Naive thymus-derived CD4-positive, alpha-beta T cell (primary cell): ENCODE measurements around the gene PLCL2. TPM values are rescaled to one million over a fixed set of nuclear protein-coding genes. Genes with fewer than 3 reads are reported as not detected.
A peak's percentile ranks its signal among the peaks of the same experiment; 100 is the strongest.
"Not testable (repeated sequence)": the region's sequence is repeated elsewhere in the genome, so short reads cannot be mapped to it uniquely, and the experiment has no call there.

Source experiments
- ATAC-seq: fragments of 150-1000 bp; cut with Tn5 transposase; 2 replicates; pipeline ENCODE4 v1.10.0; 2021; ENCODE audit warnings: mild to moderate bottlenecking, moderate library complexity
- CTCF ChIA-PET: fragments of 350-600 bp; sonication (Branson Sonifier 250); formaldehyde crosslinking; loops from one replicate; lab custom pipeline; 2021; ENCODE audit warnings: antibody characterized with exemption; lab: Charles Lee
- POLR2A ChIA-PET: fragments of 350-600 bp; sonication (Branson Sonifier 250); formaldehyde crosslinking; loops from one replicate; lab custom pipeline; 2021; ENCODE audit warnings: antibody characterized with exemption, inconsistent platforms; lab: Charles Lee
- DNase-seq, 9 donors: peaks; one replicate each; pipeline versions ENCODE4 v3.0.0 to v3.0.0-alpha.2; 2020 to 2022; ENCODE audit warnings: mixed read lengths in 1 of 9
- H3K27ac ChIP-seq: one replicate; pipeline ENCODE4 v1.7.0; 2013; ENCODE audit warnings: mild to moderate bottlenecking, low read depth, low read length, moderate library complexity
- H3K27me3 ChIP-seq, 2 donors: one replicate each; pipeline ENCODE4 v1.7.0; 2013; ENCODE audit warnings: low read length in 2 of 2, mild to moderate bottlenecking in 2 of 2, moderate library complexity in 2 of 2; ENCODE audit not compliant: control insufficient read depth in 2 of 2, insufficient read depth in 2 of 2
- H3K36me3 ChIP-seq, 3 experiments: 1 replicate in 2 of 3; 2 replicates in 1 of 3; pipeline ENCODE4 v1.7.0; 2013; ENCODE audit warnings: low read length in 3 of 3, mild to moderate bottlenecking in 3 of 3, moderate library complexity in 1 of 3; ENCODE audit not compliant: insufficient read depth in 3 of 3, control insufficient read depth in 2 of 3
- H3K4me1 ChIP-seq, 2 donors: one replicate each; pipeline ENCODE4 v1.7.0; 2013; ENCODE audit warnings: low read length in 2 of 2, mild to moderate bottlenecking in 2 of 2, moderate library complexity in 1 of 2; ENCODE audit not compliant: control insufficient read depth in 2 of 2, insufficient read depth in 2 of 2
- H3K4me3 ChIP-seq: 2 replicates; pipeline ENCODE4 v1.7.0; 2013; ENCODE audit warnings: mild to moderate bottlenecking, low read length
- H3K9me3 ChIP-seq, 3 experiments: 1 replicate in 2 of 3; 2 replicates in 1 of 3; pipeline ENCODE4 v1.7.0; 2013; ENCODE audit warnings: low read length in 3 of 3; ENCODE audit not compliant: control insufficient read depth in 2 of 3
- H3K27ac Mint-ChIP-seq, 9 donors: one replicate each; pipeline ENCODE4 v1.8.0; 2020 to 2022; ENCODE audit warnings: mixed read lengths in 9 of 9, mild to moderate bottlenecking in 8 of 9, moderate library complexity in 5 of 9, inconsistent platforms in 2 of 9
- H3K27me3 Mint-ChIP-seq, 5 donors: one replicate each; pipeline ENCODE4 v1.8.0; 2021 to 2022; ENCODE audit warnings: mixed read lengths in 5 of 5, mild to moderate bottlenecking in 1 of 5
- H3K36me3 Mint-ChIP-seq, 5 donors: one replicate each; pipeline ENCODE4 v1.8.0; 2020 to 2022; ENCODE audit warnings: mixed read lengths in 5 of 5, mild to moderate bottlenecking in 3 of 5, inconsistent platforms in 1 of 5
- H3K4me1 Mint-ChIP-seq, 7 donors: one replicate each; pipeline ENCODE4 v1.8.0; 2020 to 2022; ENCODE audit warnings: mixed read lengths in 7 of 7, mild to moderate bottlenecking in 3 of 7, inconsistent platforms in 1 of 7
- H3K4me3 Mint-ChIP-seq, 10 donors: one replicate each; pipeline ENCODE4 v1.8.0; 2020 to 2022; ENCODE audit warnings: mild to moderate bottlenecking in 10 of 10, mixed read lengths in 10 of 10, moderate library complexity in 6 of 10, inconsistent platforms in 2 of 10
- H3K9me3 Mint-ChIP-seq, 11 donors: one replicate each; pipeline ENCODE4 v1.8.0; 2020 to 2022; ENCODE audit warnings: mixed read lengths in 11 of 11, mild to moderate bottlenecking in 4 of 11, inconsistent platforms in 1 of 11, moderate library complexity in 1 of 11
- intact Hi-C, 2 donors: fragments of 100-400 bp; cut with micrococcal nuclease; formaldehyde crosslinking; loops; one replicate each; pipeline ENCODE4 v1.15.1; 2023
- polyA plus RNA-seq, 2 donors: library from polyadenylated mRNA; unstranded; fragments of 300-500 nt; fragmentation: Illumina TruSeq; gene quantifications; one replicate each; pipeline ENCODE4 v1.2.3, GENCODE V29; 2021
- total RNA-seq, 6 experiments: library from RNA in 5 of 6; stranded (reverse) in 5 of 6; gene quantifications; 1 replicate in 5 of 6; 2 replicates in 1 of 6; pipeline ENCODE4 v1.2.3 and lab custom pipeline; 2021 to 2026

The PLCL2 gene
- total and polyA plus RNA-seq, 7 experiments from 2014 or later, result 48.9 to 90.8 (median 64.1) TPM

DNA sequence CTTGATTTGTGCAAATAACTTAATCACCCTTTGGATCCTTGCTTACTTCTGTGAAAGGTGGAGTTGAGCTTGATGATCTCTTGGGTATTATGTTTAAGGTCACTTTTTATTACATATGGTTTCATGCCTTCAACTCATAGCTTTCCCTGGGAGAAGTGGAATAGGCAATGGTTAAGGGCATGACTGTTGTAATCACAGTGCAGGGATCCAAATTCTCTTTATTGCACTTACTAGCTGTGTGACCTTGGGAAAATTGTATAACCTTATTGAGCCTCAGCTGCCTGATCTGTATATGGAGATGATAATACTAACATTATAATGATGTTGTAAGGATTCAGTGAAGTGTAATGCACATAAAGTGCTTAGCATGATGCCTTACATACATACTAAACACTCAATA is 59.1 kb downstream of the PLCL2 start:
- no peaks in the 10 kb centered on the region for H3K27me3 Mint-ChIP-seq
- peaks cover 4 to 22% (median 12%) of the 10 kb centered on the region in 5 donors for H3K36me3 Mint-ChIP-seq
- POLR2A ChIA-PET, result no interaction called here
- Histone ChIP-seq H3K4me1 (peaks cover 29 to 39% of the 10 kb centered on the region in 2 donors), H3K27ac (no peak overlapping the region), H3K4me3 (no peak overlapping the region), H3K9me3 (no peaks in the 10 kb centered on the region), H3K36me3 (no peaks in the 10 kb centered on the region), H3K27me3 (no peaks in the 10 kb centered on the region)
- ATAC-seq (no peak), DNase-seq (no peak)
- H3K27ac Mint-ChIP-seq, result no peak overlapping the region
- H3K4me3 Mint-ChIP-seq, result no peak overlapping the region
- peaks cover 37 to 87% (median 79%) of the 10 kb centered on the region in 7 donors for H3K4me1 Mint-ChIP-seq
- H3K9me3 Mint-ChIP-seq, result peaks cover 0 to 2% (median 0%) of the 10 kb centered on the region in 11 donors
- intact Hi-C loops, result loop anchor here in 1 of 2 donors (1.0 to 5.0 kb wide), 2 partner anchors 10 to 117 kb away; no protein-coding TSS in a partner anchor
- CTCF ChIA-PET, result interaction anchor here (0.5 kb wide), 1 partner anchor 41 kb away, joined by 3 read pairs; no protein-coding TSS in a partner anchor

DNA sequence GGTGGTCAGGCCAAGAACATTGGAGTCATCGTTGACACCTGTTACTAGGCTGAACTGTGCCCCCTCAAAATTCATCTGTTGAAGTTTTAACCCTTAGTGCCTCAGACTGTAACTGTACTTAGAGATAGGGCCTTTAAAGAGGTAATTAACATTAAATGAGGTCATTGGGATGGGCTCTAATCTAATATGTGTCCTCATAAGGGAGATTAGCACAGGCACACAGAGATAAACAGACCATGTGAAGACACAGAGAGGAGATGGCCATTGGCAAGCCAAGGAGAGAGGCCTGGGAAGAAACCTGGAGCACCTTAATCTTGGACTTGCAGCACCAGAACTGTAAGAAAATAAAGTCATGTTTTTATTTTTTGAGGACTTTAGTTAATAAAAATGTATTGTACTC is 59.6 kb downstream of the PLCL2 start:
- POLR2A ChIA-PET, result no interaction called here
- intact Hi-C loops, result loop anchor here in 1 of 2 donors (5.0 kb wide), 1 partner anchor 117 kb away; no protein-coding TSS in a partner anchor

DNA sequence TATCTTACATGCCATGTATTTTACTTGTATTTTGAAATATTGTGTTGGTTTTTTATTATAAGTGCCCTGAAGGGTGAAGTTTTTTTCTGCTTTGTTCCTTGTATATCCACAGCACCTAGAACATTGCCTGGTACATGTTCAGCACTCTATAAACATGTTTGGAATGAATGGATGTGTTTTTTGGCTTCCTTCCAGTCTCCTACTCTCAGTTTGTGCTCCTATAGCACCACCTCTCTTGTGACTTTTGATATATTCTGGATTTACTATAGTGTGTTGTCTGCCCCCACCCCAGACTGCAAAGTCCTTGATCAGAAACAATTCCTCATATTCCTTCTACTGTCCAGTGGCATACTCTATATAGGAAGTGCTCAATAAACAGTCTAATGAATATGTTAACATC is 60.6 kb downstream of the PLCL2 start:
- H3K9me3 Mint-ChIP-seq, result peaks cover 0 to 2% (median 0%) of the 10 kb centered on the region in 11 donors
- ChIA-PET CTCF (no interaction called here), POLR2A (no interaction called here)
- H3K36me3 ChIP-seq, result no peaks in the 10 kb centered on the region
- peaks cover 36 to 87% (median 79%) of the 10 kb centered on the region in 7 donors for H3K4me1 Mint-ChIP-seq
- no peak overlapping the region for H3K27ac ChIP-seq
- H3K27me3 ChIP-seq, result no peaks in the 10 kb centered on the region
- H3K4me3 ChIP-seq, result no peak overlapping the region
- peak overlapping the region in 1 of 10 donors; percentile 30 for H3K4me3 Mint-ChIP-seq
- no peaks in the 10 kb centered on the region for H3K27me3 Mint-ChIP-seq
- intact Hi-C loops, result no loop called here
- H3K4me1 ChIP-seq, result peaks cover 40 to 42% of the 10 kb centered on the region in 2 donors
- ATAC-seq, result no peak
- no peak for DNase-seq
- peak overlapping the region in 2 of 9 donors; percentile 8 to 30 for H3K27ac Mint-ChIP-seq
- no peaks in the 10 kb centered on the region for H3K9me3 ChIP-seq
- H3K36me3 Mint-ChIP-seq, result peaks cover 4 to 18% (median 12%) of the 10 kb centered on the region in 5 donors

More for the DNA sequence above, 59.6 kb downstream of the PLCL2 start:
- Histone ChIP-seq H3K27me3 (no peaks in the 10 kb centered on the region), H3K27ac (no peak overlapping the region), H3K9me3 (no peaks in the 10 kb centered on the region), H3K4me3 (no peak overlapping the region), H3K36me3 (no peaks in the 10 kb centered on the region), H3K4me1 (peaks cover 33 to 39% of the 10 kb centered on the region in 2 donors)
- DNase-seq (no peak), ATAC-seq (no peak)
- peaks cover 39 to 87% (median 79%) of the 10 kb centered on the region in 7 donors for H3K4me1 Mint-ChIP-seq
- peaks cover 4 to 22% (median 12%) of the 10 kb centered on the region in 5 donors for H3K36me3 Mint-ChIP-seq
- H3K27me3 Mint-ChIP-seq, result no peaks in the 10 kb centered on the region
- H3K4me3 Mint-ChIP-seq, result no peak overlapping the region
- CTCF ChIA-PET, result no interaction called here
- peaks cover 0 to 2% (median 0%) of the 10 kb centered on the region in 11 donors for H3K9me3 Mint-ChIP-seq
- H3K27ac Mint-ChIP-seq, result no peak overlapping the region

DNA sequence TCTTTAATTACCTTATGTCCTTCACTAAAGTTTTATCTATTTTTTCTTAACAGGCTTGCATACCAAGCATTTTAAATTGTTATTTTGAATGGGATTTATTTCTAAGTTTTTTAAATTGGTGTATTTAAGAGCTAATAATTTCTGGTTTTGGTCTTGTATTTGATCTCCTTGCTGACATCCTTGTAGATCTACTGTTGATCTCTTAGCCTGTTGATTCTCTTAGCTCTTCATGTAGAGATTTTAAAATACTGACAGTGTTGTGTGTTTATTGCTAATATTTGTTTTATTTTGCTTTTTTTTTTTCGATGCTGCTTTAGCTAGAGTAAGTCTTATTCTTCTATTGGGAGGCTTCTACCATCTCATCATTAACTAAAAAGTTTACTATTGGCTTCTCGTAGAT is 65.5 kb downstream of the PLCL2 start:
- DNase-seq (no peak), ATAC-seq (no peak)
- H3K9me3 ChIP-seq, result no peaks in the 10 kb centered on the region
- H3K27me3 ChIP-seq, result no peaks in the 10 kb centered on the region
- Mint-ChIP-seq H3K27ac (peak overlapping the region in 4 of 9 donors; percentile 11 to 53 (median 20)), H3K36me3 (peaks cover 3 to 12% (median 8%) of the 10 kb centered on the region in 5 donors), H3K27me3 (no peaks in the 10 kb centered on the region), H3K4me3 (peak overlapping the region in 4 of 10 donors; percentile 38 to 52 (median 48)), H3K4me1 (peaks cover 22 to 67% (median 59%) of the 10 kb centered on the region in 7 donors), H3K9me3 (peaks cover 0 to 2% (median 0%) of the 10 kb centered on the region in 11 donors)
- H3K4me1 ChIP-seq, result peaks cover 28 to 30% of the 10 kb centered on the region in 2 donors
- intact Hi-C loops, result loop anchor here in 1 of 2 donors (1.0 kb wide), 1 partner anchor 9 kb away; no protein-coding TSS in a partner anchor
- no peaks in the 10 kb centered on the region for H3K36me3 ChIP-seq
- ChIA-PET CTCF (no interaction called here), POLR2A (no interaction called here)
- no peak overlapping the region for H3K27ac ChIP-seq
- H3K4me3 ChIP-seq, result no peak overlapping the region

DNA sequence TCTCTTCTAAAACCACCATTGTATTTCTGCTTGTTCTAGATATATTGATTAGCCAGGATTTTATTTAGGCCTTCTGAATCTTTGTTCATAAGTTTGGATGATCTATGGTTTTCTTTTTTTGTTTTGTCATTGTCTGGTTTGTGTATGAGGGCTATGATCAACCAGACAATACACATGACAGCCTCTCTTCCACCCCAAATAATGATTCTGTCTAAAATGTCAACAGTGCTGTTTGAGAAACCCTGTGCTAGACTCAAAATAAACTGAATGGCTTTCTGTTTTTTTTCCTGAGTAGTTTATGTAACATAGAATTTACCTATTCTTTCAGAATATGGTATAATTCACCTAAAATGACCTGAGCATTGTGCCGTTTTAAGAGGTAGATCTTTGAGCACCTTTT is 66.1 kb downstream of the PLCL2 start:
- Mint-ChIP-seq H3K4me3 (peak overlapping the region in 7 of 10 donors; percentile 0 to 52 (median 18)), H3K27ac (peak overlapping the region in 5 of 9 donors; percentile 11 to 38 (median 21)), H3K27me3 (no peaks in the 10 kb centered on the region), H3K4me1 (peaks cover 22 to 62% (median 53%) of the 10 kb centered on the region in 7 donors), H3K9me3 (peaks cover 0 to 2% (median 0%) of the 10 kb centered on the region in 11 donors), H3K36me3 (peaks cover 0 to 7% (median 3%) of the 10 kb centered on the region in 5 donors)
- Histone ChIP-seq H3K27me3 (no peaks in the 10 kb centered on the region), H3K36me3 (no peaks in the 10 kb centered on the region), H3K4me3 (no peak overlapping the region), H3K27ac (no peak overlapping the region), H3K4me1 (peaks cover 26 to 28% of the 10 kb centered on the region in 2 donors), H3K9me3 (no peaks in the 10 kb centered on the region)
- intact Hi-C loops, result loop anchor here in 1 of 2 donors (1.0 kb wide), 1 partner anchor 10 kb away; no protein-coding TSS in a partner anchor
- ATAC-seq, result no peak
- DNase-seq, result no peak
- CTCF ChIA-PET, result no interaction called here
- POLR2A ChIA-PET, result no interaction called here

DNA sequence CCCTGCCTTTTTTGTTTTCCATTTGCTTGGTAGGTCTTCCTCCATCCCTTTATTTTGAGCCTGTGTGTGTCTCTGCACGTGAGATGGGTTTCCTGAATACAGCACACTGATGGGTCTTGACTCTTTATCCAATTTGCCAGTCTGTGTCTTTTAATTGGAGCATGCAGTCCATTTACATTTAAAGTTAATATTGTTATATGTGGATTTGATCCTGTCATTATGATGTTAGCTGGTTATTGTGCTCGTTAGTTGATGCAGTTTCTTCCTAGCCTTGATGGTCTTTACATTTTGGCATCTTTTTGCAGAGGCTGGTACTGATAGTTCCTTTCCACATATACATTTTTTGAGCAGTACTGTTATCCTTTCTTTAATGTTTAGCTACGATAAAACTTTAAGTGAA is 73.1 kb downstream of the PLCL2 start:
- H3K36me3 ChIP-seq, CTCF ChIA-PET, DNase-seq, POLR2A ChIA-PET, intact Hi-C loops, H3K9me3 ChIP-seq, H3K4me3 ChIP-seq, H3K27ac Mint-ChIP-seq, H3K27me3 Mint-ChIP-seq, H3K27ac ChIP-seq, H3K9me3 Mint-ChIP-seq, H3K4me1 ChIP-seq, ATAC-seq, H3K27me3 ChIP-seq: not testable (repeated sequence)
- peaks cover 8 to 66% (median 59%) of the 10 kb centered on the region in 7 donors for H3K4me1 Mint-ChIP-seq
- H3K4me3 Mint-ChIP-seq, result peak overlapping the region in 1 of 10 donors; percentile 18
- peaks cover 10 to 26% (median 26%) of the 10 kb centered on the region in 5 donors for H3K36me3 Mint-ChIP-seq
